Neuronal stem cell (in vitro differentiated cells): ENCODE measurements around the gene BAX.
A peak's percentile ranks its signal among the peaks of the same experiment; 100 is the strongest.

Experiments used
- DNase-seq: peaks from one replicate; pipeline ENCODE4 v3.0.0-alpha.2; 2013; ENCODE audit warnings: low spot score
- H2AFZ ChIP-seq: one replicate; pipeline ENCODE4 v1.6.1; 2013; ENCODE audit warnings: mild to moderate bottlenecking, low read length, inconsistent platforms
- H2AK5ac ChIP-seq: 2 replicates; pipeline ENCODE4 v1.6.1; 2013; ENCODE audit warnings: low read depth, mild to moderate bottlenecking, inconsistent platforms, low read length, moderate library complexity, mixed read lengths
- H2BK120ac ChIP-seq: 2 replicates; pipeline ENCODE4 v1.6.1; 2013; ENCODE audit warnings: low read depth, mild to moderate bottlenecking, inconsistent platforms, low read length, moderate library complexity, mixed read lengths
- H2BK12ac ChIP-seq: one replicate; pipeline ENCODE4 v1.6.1; 2013; ENCODE audit warnings: low read length, inconsistent platforms
- H2BK15ac ChIP-seq: 2 replicates; pipeline ENCODE4 v1.6.1; 2013; ENCODE audit warnings: mild to moderate bottlenecking, low read length, inconsistent platforms, mixed read lengths
- H2BK5ac ChIP-seq: one replicate; pipeline ENCODE4 v1.6.1; 2013; ENCODE audit warnings: inconsistent platforms, mild to moderate bottlenecking, low read length, moderate library complexity
- H3K14ac ChIP-seq: one replicate; pipeline ENCODE4 v1.6.1; 2013; ENCODE audit warnings: low read length, inconsistent platforms
- H3K18ac ChIP-seq: 2 replicates; pipeline ENCODE4 v1.6.1; 2013; ENCODE audit warnings: low read length, inconsistent platforms
- H3K23ac ChIP-seq: 2 replicates; pipeline ENCODE4 v1.6.1; 2013; ENCODE audit warnings: low read depth, mild to moderate bottlenecking, mixed read lengths, low read length, inconsistent platforms; ENCODE audit not compliant: poor library complexity
- H3K27ac ChIP-seq: replicated peaks from 3 replicates; pipeline ENCODE4 v1.5.1; 2013; ENCODE audit warnings: low read length, inconsistent platforms
- H3K27me3 ChIP-seq, 3 experiments: 2 replicates each; pipeline ENCODE4 v1.6.1; 2013; ENCODE audit warnings: low read length in 3 of 3, mild to moderate bottlenecking in 2 of 3, inconsistent platforms in 1 of 3, low read depth in 1 of 3, mixed read lengths in 1 of 3, moderate library complexity in 1 of 3; ENCODE audit not compliant: control insufficient read depth in 3 of 3, insufficient read depth in 3 of 3
- H3K36me3 ChIP-seq, 2 donors: replicated peaks in 1 of 2; 2 replicates each; pipeline ENCODE4 v1.6.1; 2013; ENCODE audit warnings: low read length in 2 of 2; ENCODE audit not compliant: control insufficient read depth in 2 of 2, insufficient read depth in 2 of 2
- H3K4ac ChIP-seq: 2 replicates; pipeline ENCODE4 v1.6.1; 2013; ENCODE audit warnings: inconsistent platforms, mild to moderate bottlenecking, low read length, moderate library complexity
- H3K4me1 ChIP-seq, 2 donors: 1 replicate in 1 of 2; 2 replicates in 1 of 2; pipeline ENCODE4 v1.6.1; 2013; ENCODE audit warnings: low read length in 2 of 2, low read depth in 1 of 2; ENCODE audit not compliant: control insufficient read depth in 2 of 2, insufficient read depth in 1 of 2
- H3K4me2 ChIP-seq: one replicate; pipeline ENCODE4 v1.6.1; 2013; ENCODE audit warnings: mild to moderate bottlenecking, low read length, inconsistent platforms; ENCODE audit not compliant: insufficient read depth, poor library complexity, severe bottlenecking
- H3K4me3 ChIP-seq, 2 donors: 2 replicates each; pipeline ENCODE4 v1.5.1; 2013; ENCODE audit warnings: low read length in 2 of 2, mild to moderate bottlenecking in 2 of 2, inconsistent platforms in 1 of 2, moderate library complexity in 1 of 2
- H3K79me1 ChIP-seq: one replicate; pipeline ENCODE4 v1.6.1; 2013; ENCODE audit warnings: low read depth, mild to moderate bottlenecking, inconsistent platforms, low read length, moderate library complexity
- H3K9ac ChIP-seq: one replicate; pipeline ENCODE4 v1.6.1; 2013; ENCODE audit warnings: mild to moderate bottlenecking, low read depth, low read length, inconsistent platforms; ENCODE audit not compliant: poor library complexity
- H3K9me3 ChIP-seq, 2 donors: replicated peaks in 1 of 2; 2 replicates each; pipeline versions ENCODE3 to v1.6.1; 2013; ENCODE audit warnings: low read length in 2 of 2, mild to moderate bottlenecking in 2 of 2, inconsistent platforms in 1 of 2, low read depth in 1 of 2, mixed read lengths in 1 of 2, moderate library complexity in 1 of 2; ENCODE audit not compliant: control insufficient read depth in 2 of 2, insufficient read depth in 1 of 2
- H4K8ac ChIP-seq: one replicate; pipeline ENCODE4 v1.6.1; 2013; ENCODE audit warnings: low read depth, mild to moderate bottlenecking, inconsistent platforms, low read length, moderate library complexity
- H4K91ac ChIP-seq: one replicate; pipeline ENCODE4 v1.6.1; 2013; ENCODE audit warnings: low read length, low read depth, mild to moderate bottlenecking, inconsistent platforms; ENCODE audit not compliant: poor library complexity
- WGBS, 2 donors: extraction: QIAGEN DNeasy Blood & Tissue Kit; methylation state at CpG; one replicate each; pipeline ENCODE4 v1.1.7; 2013; ENCODE audit warnings: missing lambda C conversion rate in 2 of 2, mixed read lengths in 1 of 2; ENCODE audit not compliant: insufficient read length in 2 of 2, insufficient replicate concordance in 1 of 2; ENCODE audit errors: extremely low coverage in 2 of 2; 5-methylcytosine and 5-hydroxymethylcytosine counted together

BAX gene

GRCh38 chr19:48989701-48990291 is 35.1 kb downstream of the BAX start:
- Histone ChIP-seq H3K9ac (no peak overlapping the region), H2BK5ac (no peak overlapping the region), H2AK5ac (no peak overlapping the region), H3K14ac (no peak overlapping the region), H3K4me2 (no peak overlapping the region), H3K4me1 (peaks cover 5 to 11% of the 10 kb centered on the region in 2 donors), H3K18ac (no peak overlapping the region), H2BK120ac (no peak overlapping the region), H4K8ac (no peak overlapping the region), H3K23ac (peak overlapping the region; percentile 26), H3K4me3 (no peak overlapping the region), H3K27ac (no peak overlapping the region), H3K79me1 (peaks cover 11% of the 10 kb centered on the region), H3K9me3 (no peaks in the 10 kb centered on the region), H4K91ac (no peak overlapping the region), H3K4ac (no peak overlapping the region), H2BK12ac (no peak overlapping the region), H2AFZ (no peak overlapping the region), H3K36me3 (peaks cover 20 to 46% of the 10 kb centered on the region in 2 donors), H3K27me3 (no peaks in the 10 kb centered on the region), H2BK15ac (no peak overlapping the region)
- no CpG with 5 or more reads among the region's 17 CpGs for WGBS, 2 donors
- no peak for DNase-seq

GRCh38 chr19:48990400-48990799 is 35.7 kb downstream of the BAX start:
- Histone ChIP-seq H3K14ac (no peak overlapping the region), H2AFZ (no peak overlapping the region), H3K9me3 (no peaks in the 10 kb centered on the region), H2BK120ac (no peak overlapping the region), H3K4ac (no peak overlapping the region), H2BK15ac (no peak overlapping the region), H3K23ac (no peak overlapping the region), H2AK5ac (no peak overlapping the region), H4K8ac (no peak overlapping the region), H3K27ac (no peak overlapping the region), H3K18ac (no peak overlapping the region), H3K4me2 (no peak overlapping the region), H2BK5ac (no peak overlapping the region), H3K79me1 (peaks cover 11% of the 10 kb centered on the region), H3K27me3 (no peaks in the 10 kb centered on the region), H3K36me3 (peaks cover 14 to 40% of the 10 kb centered on the region in 2 donors), H2BK12ac (no peak overlapping the region), H4K91ac (no peak overlapping the region), H3K9ac (no peak overlapping the region), H3K4me3 (no peak overlapping the region), H3K4me1 (peaks cover 7 to 14% of the 10 kb centered on the region in 2 donors)
- no peak for DNase-seq
- WGBS, 2 donors = no CpG with 5 or more reads among the region's 4 CpGs

GRCh38 chr19:48991011-48991609 is 36.4 kb downstream of the BAX start:
- H2BK12ac ChIP-seq = no peak overlapping the region
- no peaks in the 10 kb centered on the region for H3K27me3 ChIP-seq
- H3K4me1 ChIP-seq = peaks cover 7 to 14% of the 10 kb centered on the region in 2 donors
- peak overlapping the region; percentile 50 for H2BK120ac ChIP-seq
- H2AK5ac ChIP-seq = peak overlapping the region; percentile 29
- H3K18ac ChIP-seq = no peak overlapping the region
- H3K4me2 ChIP-seq = no peak overlapping the region
- no peak overlapping the region for H2BK15ac ChIP-seq
- no peak overlapping the region for H2AFZ ChIP-seq
- peak overlapping the region in 1 of 2 donors; percentile 60 for H3K4me3 ChIP-seq
- H4K91ac ChIP-seq = no peak overlapping the region
- peaks cover 11% of the 10 kb centered on the region for H3K79me1 ChIP-seq
- no peak overlapping the region for H4K8ac ChIP-seq
- H3K14ac ChIP-seq = no peak overlapping the region
- no peaks in the 10 kb centered on the region for H3K9me3 ChIP-seq
- no peak for DNase-seq
- no CpG with 5 or more reads among the region's 22 CpGs for WGBS, 2 donors
- H3K23ac ChIP-seq = peak overlapping the region; percentile 69
- peaks cover 9 to 33% of the 10 kb centered on the region in 2 donors for H3K36me3 ChIP-seq
- no peak overlapping the region for H3K4ac ChIP-seq
- H3K27ac ChIP-seq = no peak overlapping the region
- H3K9ac ChIP-seq = peak overlapping the region; percentile 72
- no peak overlapping the region for H2BK5ac ChIP-seq

GRCh38 chr19:48991873-48992580 is 37.4 kb downstream of the BAX start:
- Histone ChIP-seq H4K91ac (no peak overlapping the region), H3K79me1 (peaks cover 12% of the 10 kb centered on the region), H3K4me3 (peak overlapping the region; percentile 60 to 85), H3K18ac (peak overlapping the region; percentile 21), H3K36me3 (peaks cover 9 to 26% of the 10 kb centered on the region in 2 donors), H4K8ac (no peak overlapping the region), H3K27ac (peak overlapping the region; percentile 52), H3K4me1 (peaks cover 7 to 14% of the 10 kb centered on the region in 2 donors), H3K9me3 (no peaks in the 10 kb centered on the region), H2BK120ac (no peak overlapping the region), H2BK15ac (no peak overlapping the region), H3K27me3 (no peaks in the 10 kb centered on the region), H2AK5ac (peak overlapping the region; percentile 29), H3K9ac (no peak overlapping the region), H3K4me2 (peak overlapping the region; percentile 65), H2AFZ (peak overlapping the region; percentile 78), H2BK12ac (no peak overlapping the region), H3K14ac (no peak overlapping the region), H2BK5ac (no peak overlapping the region), H3K4ac (no peak overlapping the region), H3K23ac (no peak overlapping the region)
- DNase-seq = no peak
- WGBS, 2 donors = no CpG with 5 or more reads among the region's 8 CpGs
